ENCODE measurements around the gene SNED1. TPM values are rescaled to one million over a fixed set of nuclear protein-coding genes. Genes with fewer than 3 reads are reported as not detected.

SNED1 gene
- total RNA-seq, 1 donor from 2014 or later, result 19.4 TPM

- no peak overlapping the region for H3K27ac Mint-ChIP-seq (ENCODE audit: unreplicated experiment)
- H3K27me3 Mint-ChIP-seq (ENCODE audit: unreplicated experiment), result peaks cover 22% of the 10 kb centered on the region
- no peaks in the 10 kb centered on the region for H3K9me3 Mint-ChIP-seq (ENCODE audit: unreplicated experiment)
- TF ChIP-seq CTCF (IDR thresholded peaks at IDR 0.05), result no peak
- no peak overlapping the region for H3K4me3 Mint-ChIP-seq (ENCODE audit: unreplicated experiment)
- H3K4me1 Mint-ChIP-seq (ENCODE audit: unreplicated experiment), result no peaks in the 10 kb centered on the region
- no peaks in the 10 kb centered on the region for H3K36me3 Mint-ChIP-seq (ENCODE audit: unreplicated experiment)
- peak; percentile 83 for DNase-seq (ENCODE audit: extremely low spot score, unreplicated experiment)
Measured at GRCh38 chr2:241064008-241064801, 65.8 kb downstream of the SNED1 start.

- H3K36me3 Mint-ChIP-seq (ENCODE audit: unreplicated experiment), result no peaks in the 10 kb centered on the region
- no peaks in the 10 kb centered on the region for H3K9me3 Mint-ChIP-seq (ENCODE audit: unreplicated experiment)
- H3K4me1 Mint-ChIP-seq (ENCODE audit: unreplicated experiment), result no peaks in the 10 kb centered on the region
- no peak overlapping the region for H3K4me3 Mint-ChIP-seq (ENCODE audit: unreplicated experiment)
- no peak for TF ChIP-seq CTCF (IDR thresholded peaks at IDR 0.05)
- no peak overlapping the region for H3K27ac Mint-ChIP-seq (ENCODE audit: unreplicated experiment)
- peak; percentile 71 for DNase-seq (ENCODE audit: extremely low spot score, unreplicated experiment)
- H3K27me3 Mint-ChIP-seq (ENCODE audit: unreplicated experiment), result peaks cover 17% of the 10 kb centered on the region
Measured at GRCh38 chr2:241064802-241065354, 66.5 kb downstream of the SNED1 start.

GRCh38 chr2:241065355-241065803, 67.0 kb downstream of the SNED1 start:
- Mint-ChIP-seq H3K9me3 (ENCODE audit: unreplicated experiment) (no peaks in the 10 kb centered on the region), H3K27me3 (ENCODE audit: unreplicated experiment) (peaks cover 17% of the 10 kb centered on the region), H3K36me3 (ENCODE audit: unreplicated experiment) (no peaks in the 10 kb centered on the region), H3K4me1 (ENCODE audit: unreplicated experiment) (no peaks in the 10 kb centered on the region), H3K4me3 (ENCODE audit: unreplicated experiment) (no peak overlapping the region), H3K27ac (ENCODE audit: unreplicated experiment) (no peak overlapping the region)
- no peak for TF ChIP-seq CTCF (IDR thresholded peaks at IDR 0.05)
- DNase-seq (ENCODE audit: extremely low spot score, unreplicated experiment), result peak; percentile 78

GRCh38 chr2:241066171-241066892, 67.9 kb downstream of the SNED1 start:
- Mint-ChIP-seq H3K27ac (ENCODE audit: unreplicated experiment) (no peak overlapping the region), H3K4me1 (ENCODE audit: unreplicated experiment) (no peaks in the 10 kb centered on the region), H3K36me3 (ENCODE audit: unreplicated experiment) (no peaks in the 10 kb centered on the region), H3K4me3 (ENCODE audit: unreplicated experiment) (no peak overlapping the region), H3K9me3 (ENCODE audit: unreplicated experiment) (no peaks in the 10 kb centered on the region), H3K27me3 (ENCODE audit: unreplicated experiment) (peaks cover 15% of the 10 kb centered on the region)
- peak; percentile 73 for DNase-seq (ENCODE audit: extremely low spot score, unreplicated experiment)
- no peak for TF ChIP-seq CTCF (IDR thresholded peaks at IDR 0.05)

GRCh38 chr2:241066893-241067341, 68.5 kb downstream of the SNED1 start:
- peak; percentile 14 for TF ChIP-seq CTCF (IDR thresholded peaks at IDR 0.05)
- no peak overlapping the region for H3K27ac Mint-ChIP-seq (ENCODE audit: unreplicated experiment)
- peaks cover 9% of the 10 kb centered on the region for H3K27me3 Mint-ChIP-seq (ENCODE audit: unreplicated experiment)
- H3K36me3 Mint-ChIP-seq (ENCODE audit: unreplicated experiment), result no peaks in the 10 kb centered on the region
- H3K4me3 Mint-ChIP-seq (ENCODE audit: unreplicated experiment), result no peak overlapping the region
- H3K9me3 Mint-ChIP-seq (ENCODE audit: unreplicated experiment), result no peaks in the 10 kb centered on the region
- no peaks in the 10 kb centered on the region for H3K4me1 Mint-ChIP-seq (ENCODE audit: unreplicated experiment)
- peak; percentile 85 for DNase-seq (ENCODE audit: extremely low spot score, unreplicated experiment)

Data from osteocyte (in vitro differentiated cells).